K562 (cell line): ENCODE data around the gene HNF4A. TPM values are rescaled to one million over a fixed set of nuclear protein-coding genes. Genes with fewer than 3 reads are reported as not detected.

ENCODE experiments used
- ATAC-seq: fragments of 200-7000 bp; cut with Tn5 transposase; 3 replicates; pipeline ENCODE4 v1.9.1; 2020; ENCODE audit warnings: moderate library complexity
- BruUV-seq: library from RNA; stranded (reverse); fragments of 400-500 nt; replicated peaks from 2 replicates; lab custom pipeline; 2021; lab: Mats Ljungman, UMichigan
- CTCF ChIA-PET: fragments of 300-600 bp; formaldehyde crosslinking; extraction: SDS; loops from one replicate; lab custom pipeline; 2021; ENCODE audit warnings: low intra/inter-chr PET ratio; lab: Yijun Ruan, JAX
- POLR2A ChIA-PET: fragments of 300-600, 350-650 bp; sonication (Branson Sonifier 250); formaldehyde crosslinking; extraction: SDS; loops from one replicate; lab custom pipeline; 2021; ENCODE audit warnings: antibody characterized with exemption, inconsistent platforms; lab: Yijun Ruan, JAX
- DNase-seq, 4 experiments: peaks; one replicate each; pipeline versions ENCODE4 v3.0.0 to v3.0.0-alpha.2; 2011 to 2018; ENCODE audit warnings: low spot score in 3 of 4, mixed read lengths in 3 of 4; ENCODE audit errors: extremely low read depth in 1 of 4
- FAIRE-seq: peaks from 2 replicates; lab custom pipeline; 2011; peaks lifted over from hg19 to GRCh38; lab: Jason Lieb, UNC
- H2AFZ ChIP-seq: 2 replicates; pipeline ENCODE4 v1.6.0; 2011; ENCODE audit warnings: low read depth, low read length, control low read depth, inconsistent platforms
- H3K27ac ChIP-seq: fragments of 200-600 bp; 3 replicates; pipeline ENCODE4 v1.8.0; 2011; ENCODE audit warnings: low read depth, mild to moderate bottlenecking, control low read depth, inconsistent platforms, low read length, moderate library complexity, mixed read lengths; ENCODE audit errors: extremely low read depth
- H3K27me3 ChIP-seq, 2 experiments: fragments of 300-600 bp in 1 of 2; 2 replicates in 1 of 2; 3 replicates in 1 of 2; pipeline versions ENCODE4 v1.6.0 to v1.8.0; 2011; ENCODE audit warnings: inconsistent platforms in 2 of 2, low read length in 2 of 2, mild to moderate bottlenecking in 1 of 2, mixed read lengths in 1 of 2, moderate library complexity in 1 of 2; ENCODE audit not compliant: control insufficient read depth in 2 of 2, insufficient read depth in 2 of 2
- H3K36me3 ChIP-seq: fragments of 300-600 bp; 3 replicates; pipeline ENCODE4 v1.8.0; 2011; ENCODE audit warnings: mild to moderate bottlenecking, low read length, inconsistent platforms; ENCODE audit not compliant: control insufficient read depth, insufficient read depth
- H3K4me1 ChIP-seq, 2 experiments: fragments of 200-600 bp in 1 of 2; replicated peaks in 1 of 2; 2 replicates in 1 of 2; 3 replicates in 1 of 2; pipeline versions ENCODE4 v1.5.1 to v1.8.0; 2011; ENCODE audit warnings: inconsistent platforms in 2 of 2, low read length in 2 of 2, mild to moderate bottlenecking in 1 of 2, mixed read lengths in 1 of 2, moderate library complexity in 1 of 2; ENCODE audit not compliant: control insufficient read depth in 2 of 2, insufficient read depth in 2 of 2
- H3K4me2 ChIP-seq: 2 replicates; pipeline ENCODE4 v1.6.1; 2011; ENCODE audit warnings: low read length, control low read depth, inconsistent platforms, mixed read lengths; ENCODE audit not compliant: insufficient read depth
- H3K4me3 ChIP-seq: fragments of 200-600 bp; sonication (generic), shearing (Covaris generic); 2 replicates; pipeline ENCODE4 v1.5.1; 2016; ENCODE audit warnings: control low read depth, inconsistent platforms
- H3K79me2 ChIP-seq: fragments of 200-600 bp; 3 replicates; pipeline ENCODE4 v1.8.0; 2011; ENCODE audit warnings: low read length, inconsistent platforms; ENCODE audit not compliant: control insufficient read depth, insufficient read depth
- H3K9ac ChIP-seq, 2 experiments: 2 replicates each; pipeline versions ENCODE4 v1.6.0 to v1.6.1; 2011; ENCODE audit warnings: low read depth in 2 of 2, low read length in 2 of 2, control low read depth in 1 of 2, inconsistent platforms in 1 of 2, mild to moderate bottlenecking in 1 of 2, mixed read lengths in 1 of 2; ENCODE audit not compliant: insufficient read depth in 1 of 2
- H3K9me1 ChIP-seq: one replicate; pipeline ENCODE4 v1.6.0; 2011; ENCODE audit warnings: inconsistent platforms, mild to moderate bottlenecking, low read length, moderate library complexity; ENCODE audit not compliant: control insufficient read depth, insufficient read depth
- H3K9me3 ChIP-seq: replicated peaks from 2 replicates; pipeline ENCODE4 v1.5.1; 2011; ENCODE audit warnings: low read depth, low read length, inconsistent platforms; ENCODE audit not compliant: control insufficient read depth, insufficient read depth
- H4K20me1 ChIP-seq: replicated peaks from 2 replicates; pipeline ENCODE4 v1.6.1; 2011; ENCODE audit warnings: low read length, inconsistent platforms, mixed read lengths; ENCODE audit not compliant: control insufficient read depth, insufficient read depth
- CC2D1A ChIP-seq: fragments of 450-650 bp; IDR thresholded peaks from 2 replicates; pipeline ENCODE4 v1.6.1; 2017; ENCODE audit warnings: mild to moderate bottlenecking
- FOXP1 ChIP-seq: sonication (generic); formaldehyde crosslinking; IDR thresholded peaks from 2 replicates; pipeline ENCODE4 v1.8.0; 2022; ENCODE audit warnings: mild to moderate bottlenecking, missing genetic modification reagents
- RAD21 ChIP-seq, 2 experiments: fragments of 250-450 bp in 1 of 2; fragments of 450-650 bp in 1 of 2; sonication (Bioruptor Pico) in 1 of 2; formaldehyde crosslinking in 1 of 2; IDR thresholded peaks in 1 of 2; conservative IDR thresholded peaks in 1 of 2; 2 replicates each; pipeline versions ENCODE4 v1.4.0 to v1.8.0; 2020 to 2022; ENCODE audit warnings: mild to moderate bottlenecking in 2 of 2, moderate library complexity in 1 of 2
- RBM25 ChIP-seq: fragments of 200-400 bp; formaldehyde crosslinking; IDR thresholded peaks from 2 replicates; pipeline ENCODE4 v1.6.1; 2018; ENCODE audit warnings: low read length, low read depth, moderate library complexity; ENCODE audit not compliant: severe bottlenecking
- ZFP36 ChIP-seq: fragments of 150-350 bp; IDR thresholded peaks from 2 replicates; pipeline ENCODE4 v1.6.1; 2018; ENCODE audit warnings: low read length, low read depth; ENCODE audit not compliant: partially characterized antibody
- WGBS: fragments of 100-300 bp; shearing (Covaris generic); methylation state at CpG from one replicate; pipeline ENCODE4 v1.1.6; 2016; ENCODE audit warnings: low coverage, mixed read lengths; ENCODE audit not compliant: insufficient coverage; ENCODE audit errors: missing lambda C conversion rate; 5-methylcytosine and 5-hydroxymethylcytosine counted together
- in situ Hi-C: fragments of 300-500 bp; cut with MboI; formaldehyde crosslinking; loops from 4 replicates; pipeline ENCODE4 v1.15.0; 2018; ENCODE audit warnings: inconsistent platforms, mixed read lengths
- intact Hi-C: fragments of 100-400 bp; cut with micrococcal nuclease; formaldehyde crosslinking; loops from 2 replicates; pipeline ENCODE4 v1.14.2; 2022
- polyA plus RNA-seq, 8 experiments: library from polyadenylated mRNA; depleted of rRNA in 4 of 8; stranded (reverse) in 5 of 8; unstranded in 3 of 8; fragments of >200 nt; fragmentation: Nextera tagmentation in 2 of 8; fragmentation: Illumina TruSeq in 1 of 8; extraction: Ambion mirVana in 2 of 8; extraction: Trizol in 1 of 8; gene quantifications; 2 replicates each; pipeline versions ENCODE4 v1.2.1 to v1.2.3, GENCODE V29; 2011 to 2014; ENCODE audit warnings: inconsistent platforms in 1 of 8, missing spikeins in 1 of 8
- total RNA-seq, 7 experiments: library from RNA; depleted of rRNA in 6 of 7; stranded (reverse); fragments of >200 nt in 6 of 7; fragmentation: Illumina TruSeq in 2 of 7; extraction: Trizol in 2 of 7; gene quantifications; 2 replicates each; pipeline versions ENCODE4 v1.2.1 to v1.2.3, GENCODE V29; 2011 to 2021; ENCODE audit warnings: low replicate concordance in 1 of 7
- TF ChIP-seq, protein P1 (sequence below), 2 experiments: fragments of 450-650 bp; formaldehyde crosslinking in 1 of 2; IDR thresholded peaks; 2 replicates each; pipeline versions ENCODE4 v1.4.0 to v1.6.1; 2014 to 2020; ENCODE audit warnings: mild to moderate bottlenecking in 2 of 2, borderline replicate concordance in 1 of 2, low read depth in 1 of 2
- TF ChIP-seq, protein P2 (sequence below): fragments of 450-650 bp; IDR thresholded peaks from 2 replicates; pipeline ENCODE4 v1.6.1; 2016; ENCODE audit warnings: low read depth, mild to moderate bottlenecking, moderate library complexity
- TF ChIP-seq, protein P3 (sequence below): fragments of 450-650 bp; formaldehyde crosslinking; IDR thresholded peaks from 2 replicates; pipeline ENCODE4 v1.4.0; 2020; ENCODE audit warnings: mild to moderate bottlenecking, moderate library complexity

The HNF4A gene
- total and polyA plus RNA-seq, 9 of the 15 experiments (the other 6 are each of a cell fraction or from before 2014, with no cell fraction given) = 0.03 to 0.27 (median 0.08) TPM; not detected in 5

DNA sequence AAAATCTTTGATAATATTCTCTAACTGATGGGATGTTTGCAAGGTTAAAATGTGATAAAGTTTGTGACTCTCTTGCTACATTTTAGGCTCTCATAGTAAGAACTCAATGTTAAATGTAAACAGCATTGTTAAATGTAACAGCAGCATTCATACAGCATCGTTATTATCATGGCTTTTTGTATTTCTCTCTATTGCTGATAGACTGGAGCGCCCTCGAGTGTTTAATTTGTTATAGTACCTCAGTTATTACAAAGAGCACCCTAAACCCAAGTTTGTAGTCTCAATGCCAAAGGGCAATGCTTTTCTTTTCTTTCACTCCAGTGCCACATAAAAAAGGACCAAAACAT, 105.3 kb downstream of the HNF4A start:
- Histone ChIP-seq H3K36me3 (no peaks in the 10 kb centered on the region), H3K9me3 (no peaks in the 10 kb centered on the region), H3K4me3 (no peak overlapping the region), H3K4me1 (peaks cover 0 to 4% of the 10 kb centered on the region in 2 experiments; a peak in 2 of 5 replicates), H3K9me1 (no peaks in the 10 kb centered on the region), H3K4me2 (no peak overlapping the region), H3K9ac (no peak overlapping the region), H3K79me2 (no peaks in the 10 kb centered on the region), H3K27ac (no peak overlapping the region), H3K27me3 (peaks cover 7 to 23% of the 10 kb centered on the region in 2 experiments; a peak in 2 of 5 replicates), H2AFZ (no peak overlapping the region), H4K20me1 (no peaks in the 10 kb centered on the region)
- ATAC-seq = peak; percentile 69
- BruUV-seq = no TSS peak
- intact Hi-C loops (loop anchor here (1.0 to 10.0 kb wide), 3 partner anchors 72 to 346 kb away; no protein-coding TSS in a partner anchor), in situ Hi-C loops (loop anchor here (5.0 to 10.0 kb wide), 2 partner anchors 73 to 246 kb away; partner anchors contain the start of gene OSER1)
- FAIRE-seq = peak; percentile 15
- DNase-seq = peak; percentile 28 to 50 (median 36)
- ChIA-PET POLR2A (interaction anchor here (0.6 to 1.6 kb wide), 2 partner anchors 10 to 1073 kb away, joined by 3 to 5 read pairs; no protein-coding TSS in a partner anchor), CTCF (interaction anchor here (0.6 to 6.2 kb wide), 6 partner anchors 73 to 344 kb away, joined by 3 to 54 read pairs (median 6); no protein-coding TSS in a partner anchor)
- 0% methylated on average over 3 of the region's 3 CpGs for WGBS
- TF ChIP-seq, protein P1, sequence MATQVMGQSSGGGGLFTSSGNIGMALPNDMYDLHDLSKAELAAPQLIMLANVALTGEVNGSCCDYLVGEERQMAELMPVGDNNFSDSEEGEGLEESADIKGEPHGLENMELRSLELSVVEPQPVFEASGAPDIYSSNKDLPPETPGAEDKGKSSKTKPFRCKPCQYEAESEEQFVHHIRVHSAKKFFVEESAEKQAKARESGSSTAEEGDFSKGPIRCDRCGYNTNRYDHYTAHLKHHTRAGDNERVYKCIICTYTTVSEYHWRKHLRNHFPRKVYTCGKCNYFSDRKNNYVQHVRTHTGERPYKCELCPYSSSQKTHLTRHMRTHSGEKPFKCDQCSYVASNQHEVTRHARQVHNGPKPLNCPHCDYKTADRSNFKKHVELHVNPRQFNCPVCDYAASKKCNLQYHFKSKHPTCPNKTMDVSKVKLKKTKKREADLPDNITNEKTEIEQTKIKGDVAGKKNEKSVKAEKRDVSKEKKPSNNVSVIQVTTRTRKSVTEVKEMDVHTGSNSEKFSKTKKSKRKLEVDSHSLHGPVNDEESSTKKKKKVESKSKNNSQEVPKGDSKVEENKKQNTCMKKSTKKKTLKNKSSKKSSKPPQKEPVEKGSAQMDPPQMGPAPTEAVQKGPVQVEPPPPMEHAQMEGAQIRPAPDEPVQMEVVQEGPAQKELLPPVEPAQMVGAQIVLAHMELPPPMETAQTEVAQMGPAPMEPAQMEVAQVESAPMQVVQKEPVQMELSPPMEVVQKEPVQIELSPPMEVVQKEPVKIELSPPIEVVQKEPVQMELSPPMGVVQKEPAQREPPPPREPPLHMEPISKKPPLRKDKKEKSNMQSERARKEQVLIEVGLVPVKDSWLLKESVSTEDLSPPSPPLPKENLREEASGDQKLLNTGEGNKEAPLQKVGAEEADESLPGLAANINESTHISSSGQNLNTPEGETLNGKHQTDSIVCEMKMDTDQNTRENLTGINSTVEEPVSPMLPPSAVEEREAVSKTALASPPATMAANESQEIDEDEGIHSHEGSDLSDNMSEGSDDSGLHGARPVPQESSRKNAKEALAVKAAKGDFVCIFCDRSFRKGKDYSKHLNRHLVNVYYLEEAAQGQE (IDR thresholded peaks at IDR 0.05; ENCODE audit: borderline replicate concordance) = peak; percentile 86
- TF ChIP-seq, protein P1 (CRISPR knock-in tag; IDR thresholded peaks at IDR 0.05; ENCODE audit: low read depth) = no peak
- TF ChIP-seq FOXP1 (CRISPR knock-in tag) = no peak
- TF ChIP-seq CC2D1A = peak; percentile 37; the same call in 1 of the 2 replicates
- TF ChIP-seq, protein P2, sequence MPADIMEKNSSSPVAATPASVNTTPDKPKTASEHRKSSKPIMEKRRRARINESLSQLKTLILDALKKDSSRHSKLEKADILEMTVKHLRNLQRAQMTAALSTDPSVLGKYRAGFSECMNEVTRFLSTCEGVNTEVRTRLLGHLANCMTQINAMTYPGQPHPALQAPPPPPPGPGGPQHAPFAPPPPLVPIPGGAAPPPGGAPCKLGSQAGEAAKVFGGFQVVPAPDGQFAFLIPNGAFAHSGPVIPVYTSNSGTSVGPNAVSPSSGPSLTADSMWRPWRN = no peak
- TF ChIP-seq, protein P3, sequence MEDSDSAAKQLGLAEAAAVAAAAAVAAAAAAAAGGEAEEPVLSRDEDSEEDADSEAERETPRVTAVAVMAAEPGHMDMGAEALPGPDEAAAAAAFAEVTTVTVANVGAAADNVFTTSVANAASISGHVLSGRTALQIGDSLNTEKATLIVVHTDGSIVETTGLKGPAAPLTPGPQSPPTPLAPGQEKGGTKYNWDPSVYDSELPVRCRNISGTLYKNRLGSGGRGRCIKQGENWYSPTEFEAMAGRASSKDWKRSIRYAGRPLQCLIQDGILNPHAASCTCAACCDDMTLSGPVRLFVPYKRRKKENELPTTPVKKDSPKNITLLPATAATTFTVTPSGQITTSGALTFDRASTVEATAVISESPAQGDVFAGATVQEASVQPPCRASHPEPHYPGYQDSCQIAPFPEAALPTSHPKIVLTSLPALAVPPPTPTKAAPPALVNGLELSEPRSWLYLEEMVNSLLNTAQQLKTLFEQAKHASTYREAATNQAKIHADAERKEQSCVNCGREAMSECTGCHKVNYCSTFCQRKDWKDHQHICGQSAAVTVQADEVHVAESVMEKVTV (CRISPR knock-in tag) = peak; percentile 73
- TF ChIP-seq ZFP36 = peak; percentile 71
- TF ChIP-seq RBM25 = peak; percentile 5
- peak; percentile 83 to 92 for TF ChIP-seq RAD21 (CRISPR knock-in tag; conservative IDR thresholded peaks at IDR 0.05 in 1 of 2, IDR thresholded peaks at IDR 0.05 in 1 of 2)
